ENCODE data around the gene DOCK2.

GRCh38 chr5:169920474-169920873 is 283.4 kb downstream of the DOCK2 start:
- TF ChIP-seq SIN3A (IDR thresholded peaks at IDR 0.05; ENCODE audit: borderline replicate concordance, insufficient read depth, low read length) (no peak), TAF1 (IDR thresholded peaks at IDR 0.05; ENCODE audit: borderline replicate concordance, insufficient read depth, low read length) (no peak), POLR2AphosphoS5 (IDR thresholded peaks at IDR 0.05; ENCODE audit: low read depth, low read length) (no peak), REST (IDR thresholded peaks at IDR 0.05; ENCODE audit: insufficient read depth in 1 of 2, low read depth in 2 of 2, low read length in 2 of 2) (no peak), FOXP2 (optimal IDR thresholded peaks at IDR 0.05; ENCODE audit: borderline replicate concordance, extremely low read depth, extremely low read length, insufficient read depth) (no peak)
